CD4-positive, alpha-beta T cell treated with Interleukin-6 for 4 hours (primary cell): ENCODE data around the gene SPTSSA.
"Not testable (repeated sequence)": the region's sequence is repeated elsewhere in the genome, so short reads cannot be mapped to it uniquely, and the experiment has no call there.

Source experiments
- DNase-seq: peaks from one replicate; pipeline ENCODE4 v3.0.0-alpha.2; 2020; ENCODE audit warnings: mixed read lengths

The SPTSSA gene

DNA sequence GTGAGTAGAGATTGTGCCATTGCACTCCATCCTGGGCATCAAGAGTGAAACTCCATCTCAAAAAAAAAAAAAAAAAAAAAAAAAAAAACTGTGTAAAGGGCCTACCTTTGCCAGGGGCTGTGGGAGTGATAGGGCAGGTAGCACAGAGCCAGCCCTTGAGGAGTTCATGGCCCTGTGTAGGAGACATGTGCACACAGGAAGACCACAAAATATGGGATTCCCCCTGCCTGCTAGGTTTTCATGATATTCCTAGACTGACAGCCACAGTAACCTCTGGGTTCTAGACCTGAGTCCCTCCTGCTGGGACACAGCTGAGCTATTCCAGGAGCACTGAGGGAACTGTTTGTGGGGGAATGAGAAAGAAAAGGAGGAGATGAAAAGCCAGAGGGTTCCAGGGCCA lies 8.3 kb upstream of the SPTSSA start:
- DNase-seq = no peak

DNA sequence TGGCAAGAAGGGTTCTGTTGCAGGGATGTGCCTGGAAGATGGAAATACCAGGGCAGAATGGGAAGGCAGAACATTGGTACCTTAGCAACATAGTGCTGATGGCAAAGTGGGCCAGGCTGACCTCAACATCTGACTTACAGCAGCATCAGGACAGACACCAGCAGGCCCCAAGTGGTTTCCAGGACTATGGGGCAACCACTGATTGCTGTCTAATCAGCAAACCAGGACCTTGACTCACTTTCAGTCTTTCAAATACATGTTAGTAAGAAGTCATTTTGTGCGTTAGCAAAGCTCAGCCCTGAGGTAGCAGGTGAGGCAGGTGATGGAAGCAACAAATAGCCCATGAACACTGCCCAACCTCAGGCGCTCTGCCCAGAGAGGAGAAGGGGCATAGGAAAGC lies 4.7 kb upstream of the SPTSSA start:
- DNase-seq = no peak

DNA sequence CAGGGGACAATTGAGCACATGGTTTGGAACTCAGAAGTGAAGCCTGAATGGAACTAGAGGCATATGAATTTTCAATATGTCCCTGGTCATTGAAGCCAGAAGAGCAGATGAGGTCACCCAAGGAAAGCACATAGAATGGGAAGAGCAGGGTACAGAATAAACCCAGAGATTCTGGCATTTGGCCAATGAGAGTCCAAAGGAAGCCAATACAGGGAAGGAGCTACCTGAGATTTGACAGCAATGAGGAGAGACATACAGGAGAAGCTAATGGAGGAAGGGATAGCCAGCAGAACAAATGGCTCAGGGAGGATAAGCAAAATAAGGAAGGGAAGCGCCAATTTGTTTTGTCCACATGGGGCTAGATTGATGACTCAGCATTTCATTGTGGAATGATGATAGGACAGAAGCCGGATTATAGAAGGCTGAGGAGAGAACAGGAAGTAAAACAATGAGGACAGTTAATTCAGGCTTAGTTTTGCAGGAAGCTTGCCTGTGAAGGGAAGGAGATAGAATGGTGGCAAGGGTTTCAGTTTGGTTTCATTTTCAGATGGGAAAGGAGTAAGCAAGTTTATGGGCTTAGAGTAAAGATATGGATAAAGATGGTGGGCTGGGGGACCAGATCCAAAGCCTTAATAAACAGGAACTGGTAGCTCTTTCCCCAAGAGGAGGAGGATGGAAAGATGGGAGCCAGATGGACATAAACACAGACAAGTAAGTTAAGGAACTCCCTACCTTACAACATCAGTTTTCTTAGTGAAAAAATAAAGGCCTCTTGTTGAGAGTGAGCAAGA lies 3.2 kb upstream of the SPTSSA start:
- no peak for DNase-seq

DNA sequence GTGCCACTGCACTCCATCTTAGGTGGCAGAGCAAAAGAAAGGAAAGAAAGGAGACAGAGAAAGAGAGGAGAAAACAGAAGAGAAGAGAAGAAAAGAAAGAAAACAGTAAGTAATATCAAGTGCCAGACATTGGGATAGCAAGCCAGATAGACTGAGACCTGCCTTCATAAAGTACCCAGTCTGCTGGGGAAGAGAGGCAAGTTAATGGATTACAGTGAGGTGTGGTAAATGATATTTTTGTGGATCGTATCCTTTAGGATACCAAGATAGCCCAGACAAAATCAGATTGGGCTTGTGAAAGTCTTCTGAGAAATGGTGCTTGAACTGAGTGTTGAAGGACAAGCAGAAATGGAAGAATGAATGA lies 1.5 kb upstream of the SPTSSA start:
- no peak for DNase-seq

DNA sequence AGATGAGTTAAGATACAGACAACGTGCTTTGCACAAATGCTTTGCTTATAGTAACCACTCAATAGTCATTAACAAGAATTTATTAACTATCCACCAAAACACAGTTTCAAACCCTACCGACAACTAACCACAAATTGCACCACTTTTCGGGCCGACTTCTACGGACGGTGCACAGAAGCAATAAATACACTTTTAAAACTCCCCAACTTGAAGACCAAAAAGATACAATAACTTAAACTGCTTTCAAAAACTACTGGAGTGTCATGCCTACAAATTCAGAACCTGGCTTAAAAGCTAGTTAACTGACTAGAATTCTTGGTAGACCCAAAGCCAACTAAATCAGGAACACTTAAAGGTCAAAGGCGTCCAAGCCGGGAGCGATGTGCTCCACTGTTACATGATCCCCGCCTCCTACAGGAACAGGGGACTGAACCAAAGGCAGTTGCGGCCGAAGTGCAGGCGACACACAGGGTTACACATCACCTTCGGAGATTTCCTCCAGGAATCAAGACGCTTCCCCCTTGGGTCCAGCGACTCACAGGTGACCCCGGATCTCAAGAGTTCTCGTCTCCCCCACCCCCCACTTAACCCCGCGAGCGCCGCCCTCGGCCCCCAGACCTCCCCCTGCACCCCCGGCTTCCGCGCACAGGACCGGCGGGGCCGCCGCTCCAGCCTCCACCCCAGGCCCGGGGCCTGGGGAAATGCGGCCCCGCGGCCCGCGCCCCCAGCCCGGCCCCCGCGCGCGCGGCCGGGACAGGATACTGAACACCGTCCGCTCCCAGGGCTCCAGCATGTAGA lies 507 bp downstream of the SPTSSA start:
- DNase-seq = peak; percentile 26

DNA sequence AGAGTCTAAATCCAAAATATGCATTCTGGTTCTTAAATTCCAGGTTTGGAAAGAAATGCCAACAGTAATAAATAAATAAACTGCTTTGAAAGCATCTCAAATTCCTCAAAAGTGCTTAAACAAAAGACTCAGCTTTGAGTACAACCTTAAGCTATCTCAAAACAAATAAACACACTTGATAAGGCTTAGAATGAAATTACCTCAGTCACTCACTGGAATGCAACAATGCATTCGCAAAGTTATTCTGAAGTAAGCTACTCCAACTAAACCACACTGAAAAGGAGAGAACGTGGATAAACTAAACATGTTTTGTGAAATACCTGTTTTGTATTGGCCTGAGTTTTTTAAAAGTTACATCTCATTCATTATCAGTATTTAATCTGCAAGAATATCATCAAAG lies 1.2 kb downstream of the SPTSSA start:
- no peak for DNase-seq

DNA sequence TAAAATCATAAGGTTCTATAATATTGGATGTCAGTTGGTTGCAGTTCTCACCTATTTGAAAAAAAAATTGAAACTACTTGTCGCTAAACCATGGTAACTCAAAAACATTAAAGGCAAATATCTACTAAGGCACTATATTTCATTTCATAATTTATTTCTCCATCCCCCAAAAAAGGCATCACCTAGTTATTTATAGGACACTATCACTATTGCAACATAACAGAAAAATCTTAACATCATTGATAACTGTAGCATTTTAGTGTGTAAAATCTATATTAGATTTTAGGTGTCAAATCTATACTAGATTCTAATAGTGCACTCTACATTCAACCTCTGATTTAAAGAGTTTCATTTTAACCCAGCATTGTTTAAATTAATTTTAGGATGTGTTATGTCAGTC lies 1.7 kb downstream of the SPTSSA start:
- DNase-seq = no peak

DNA sequence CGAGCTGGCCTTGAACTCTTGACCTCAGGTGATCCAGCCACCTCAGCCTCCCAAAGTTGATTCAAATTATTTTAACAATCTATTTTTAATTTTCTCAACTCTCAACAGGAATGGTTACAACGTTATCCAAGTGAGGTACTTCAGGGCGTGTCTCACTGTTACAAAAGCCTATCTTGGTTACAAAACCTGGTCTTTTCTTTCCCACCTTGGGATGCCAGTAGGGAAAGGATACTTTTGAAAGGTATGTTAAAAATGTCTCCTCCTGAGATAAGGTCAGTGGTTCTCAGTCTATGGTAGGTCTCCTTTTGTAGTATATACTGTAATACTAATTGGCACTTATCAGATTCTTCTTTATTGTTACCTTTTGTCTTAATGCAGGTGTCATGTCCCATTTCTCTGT lies 4.9 kb downstream of the SPTSSA start:
- DNase-seq = no peak

DNA sequence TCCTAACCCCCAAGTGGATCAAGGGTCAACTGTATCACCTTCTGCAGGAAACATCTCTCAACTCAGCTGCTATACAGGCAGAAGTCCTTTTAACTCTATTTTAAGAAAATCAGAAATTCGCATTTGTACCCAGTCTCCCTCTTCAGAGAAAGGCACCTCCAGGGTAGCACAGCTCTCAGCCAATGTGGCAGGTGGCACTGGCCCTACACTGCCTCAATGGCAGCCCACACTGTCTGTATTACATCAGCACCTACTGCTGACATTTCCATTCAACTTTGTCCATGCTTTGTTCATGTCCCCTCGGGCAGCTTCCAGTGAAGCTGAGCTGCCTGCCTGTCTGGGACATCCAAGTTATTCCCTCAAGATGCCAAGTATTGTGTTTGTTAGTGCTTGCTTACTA lies 8.8 kb downstream of the SPTSSA start:
- no peak for DNase-seq

DNA sequence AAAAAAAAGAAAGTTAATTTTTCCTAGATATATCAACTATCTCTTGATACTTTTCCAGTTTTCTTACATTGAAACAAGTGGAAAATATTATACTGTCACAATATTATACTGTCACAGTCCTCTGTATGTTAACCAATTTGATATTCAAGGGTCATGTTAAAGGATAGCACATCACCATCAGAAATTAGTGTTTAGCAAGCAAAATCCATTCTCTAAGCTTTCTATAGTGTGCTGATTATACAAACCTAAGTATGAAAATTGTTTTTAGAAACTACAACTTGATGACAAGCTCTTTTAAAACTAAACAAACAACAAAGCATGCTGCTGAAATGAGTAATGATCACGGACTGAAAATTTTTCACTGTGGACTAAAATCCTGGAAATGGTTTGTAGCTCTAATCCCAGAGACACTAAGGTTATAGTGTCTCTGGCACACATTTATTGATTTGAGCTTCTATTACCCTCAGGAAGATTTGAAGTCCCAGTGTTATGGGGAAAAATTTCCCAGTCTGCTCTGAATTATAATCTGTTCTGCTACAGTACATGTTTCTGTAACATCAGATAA lies 9.7 kb downstream of the SPTSSA start:
- DNase-seq = no peak

DNA sequence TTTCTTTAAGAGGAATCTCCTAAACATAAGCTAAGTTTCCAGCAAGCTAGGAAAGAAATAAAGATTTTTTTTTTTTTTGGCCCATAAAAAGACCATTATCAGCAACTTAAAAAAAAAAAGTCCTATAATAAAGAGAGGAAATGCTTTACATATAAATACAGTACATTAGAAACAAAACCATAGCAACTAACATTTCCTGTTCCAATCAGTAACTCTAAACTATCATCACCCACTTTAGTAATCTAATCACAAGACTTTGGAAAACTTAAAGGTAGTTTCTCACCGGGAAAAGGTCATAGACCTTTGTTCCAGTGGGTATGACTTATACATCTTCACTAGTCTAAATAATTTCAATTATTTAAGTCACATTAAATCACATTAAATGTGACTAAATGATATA lies 11.1 kb downstream of the SPTSSA start:
- no peak for DNase-seq

DNA sequence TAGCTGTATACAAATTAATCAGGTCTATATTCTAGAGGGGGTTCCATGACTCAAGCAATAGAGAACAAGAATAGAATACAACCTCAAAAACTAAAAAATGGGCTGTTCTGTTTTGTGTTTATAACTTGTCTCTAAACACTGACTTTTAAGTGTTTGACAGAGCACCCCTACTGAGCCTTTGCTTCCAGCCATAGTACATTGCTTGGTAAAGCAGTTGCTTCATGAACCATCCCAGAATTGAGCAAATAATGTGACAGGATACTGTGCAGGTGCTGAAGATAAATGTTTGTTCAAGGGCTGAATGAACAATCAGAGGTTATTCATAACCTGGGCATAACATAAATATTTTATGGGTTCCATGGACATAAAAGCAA lies 11.5 kb downstream of the SPTSSA start:
- no peak for DNase-seq

DNA sequence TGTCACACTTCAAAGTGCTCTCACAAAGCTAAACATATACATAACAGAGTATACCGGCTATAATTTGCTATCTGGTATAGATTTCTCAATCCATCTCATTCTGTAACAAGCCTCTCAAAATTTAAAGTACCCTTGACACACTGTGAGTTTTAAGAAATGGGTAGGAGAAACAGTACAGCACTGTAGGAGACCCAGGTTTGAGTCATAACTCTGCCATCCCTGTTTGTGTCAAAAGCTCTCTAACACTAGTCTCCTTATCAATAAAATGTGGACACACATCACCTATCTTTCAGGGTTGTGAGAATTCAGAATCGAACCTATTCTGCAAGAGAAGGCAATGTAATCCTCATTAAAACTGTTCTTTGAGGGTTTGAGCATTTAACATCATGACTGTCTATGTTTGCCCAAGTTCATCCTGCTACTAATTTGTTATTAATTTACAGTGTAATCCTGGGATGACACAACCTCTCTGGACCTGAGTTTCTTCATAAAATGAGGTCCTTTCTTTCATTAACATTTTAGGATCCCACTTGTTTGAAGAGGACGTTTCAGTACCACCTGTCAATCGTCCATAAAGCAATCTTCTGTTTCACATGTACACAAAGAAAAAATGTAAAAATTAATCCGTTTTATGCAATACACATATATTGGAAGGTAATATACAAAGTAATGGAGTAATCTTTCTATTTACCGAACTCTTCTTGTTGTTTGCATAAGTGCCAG lies 12.1 kb downstream of the SPTSSA start:
- DNase-seq = no peak

DNA sequence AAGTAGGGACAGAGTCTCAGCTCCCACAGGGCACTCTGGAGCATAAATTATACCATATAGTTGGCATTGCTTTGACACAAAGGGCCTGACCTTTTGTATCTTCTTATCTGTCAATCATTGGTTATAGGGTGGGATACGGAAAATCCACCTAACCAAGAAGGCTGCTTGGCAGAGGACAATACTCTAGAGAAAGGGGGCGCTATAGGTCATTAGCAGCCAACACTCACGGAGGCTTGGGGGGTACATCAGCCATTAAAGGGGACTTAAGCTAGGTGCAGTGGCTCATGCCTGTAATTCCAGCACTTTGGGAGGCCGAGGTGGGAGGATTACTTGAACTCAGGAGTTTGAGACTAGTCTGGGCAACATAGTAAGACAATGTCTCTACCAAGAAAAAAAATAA lies 22.9 kb downstream of the SPTSSA start:
- DNase-seq = no peak

DNA sequence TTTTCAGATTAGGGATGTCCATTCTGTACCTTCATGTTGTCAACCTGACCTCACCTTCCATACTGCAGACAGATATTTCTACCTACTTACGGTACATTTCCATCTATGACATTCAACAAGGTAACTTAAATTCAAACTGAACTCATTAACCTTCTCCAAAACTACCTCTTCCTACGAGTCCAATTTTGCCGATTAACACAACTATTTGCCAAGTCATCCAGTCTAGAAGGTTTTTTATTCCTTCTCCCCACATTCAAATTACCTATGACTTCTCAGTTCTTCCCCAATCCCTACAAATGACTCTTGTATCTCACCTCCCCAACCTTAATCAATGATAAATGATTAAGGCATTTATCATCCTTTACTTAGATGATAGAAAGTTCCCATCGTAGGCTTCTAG lies 23.6 kb downstream of the SPTSSA start:
- no peak for DNase-seq

DNA sequence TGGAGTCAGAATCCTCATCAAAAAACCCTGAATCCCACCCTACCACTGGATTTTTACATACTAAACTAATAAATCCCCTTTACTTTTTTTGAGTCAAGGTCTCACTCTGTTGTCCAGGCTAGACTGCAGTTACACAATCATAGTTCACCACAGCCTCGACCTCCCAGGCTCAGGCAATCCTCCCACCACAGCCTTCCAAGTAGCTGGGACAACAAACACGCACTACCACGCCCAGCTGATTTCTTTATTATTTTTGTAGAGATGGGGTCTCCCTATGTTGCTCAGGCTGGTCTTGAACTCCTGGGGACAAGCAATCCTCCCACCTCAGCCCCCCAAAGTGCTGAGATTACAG lies 24.3 kb downstream of the SPTSSA start:
- no peak for DNase-seq

DNA sequence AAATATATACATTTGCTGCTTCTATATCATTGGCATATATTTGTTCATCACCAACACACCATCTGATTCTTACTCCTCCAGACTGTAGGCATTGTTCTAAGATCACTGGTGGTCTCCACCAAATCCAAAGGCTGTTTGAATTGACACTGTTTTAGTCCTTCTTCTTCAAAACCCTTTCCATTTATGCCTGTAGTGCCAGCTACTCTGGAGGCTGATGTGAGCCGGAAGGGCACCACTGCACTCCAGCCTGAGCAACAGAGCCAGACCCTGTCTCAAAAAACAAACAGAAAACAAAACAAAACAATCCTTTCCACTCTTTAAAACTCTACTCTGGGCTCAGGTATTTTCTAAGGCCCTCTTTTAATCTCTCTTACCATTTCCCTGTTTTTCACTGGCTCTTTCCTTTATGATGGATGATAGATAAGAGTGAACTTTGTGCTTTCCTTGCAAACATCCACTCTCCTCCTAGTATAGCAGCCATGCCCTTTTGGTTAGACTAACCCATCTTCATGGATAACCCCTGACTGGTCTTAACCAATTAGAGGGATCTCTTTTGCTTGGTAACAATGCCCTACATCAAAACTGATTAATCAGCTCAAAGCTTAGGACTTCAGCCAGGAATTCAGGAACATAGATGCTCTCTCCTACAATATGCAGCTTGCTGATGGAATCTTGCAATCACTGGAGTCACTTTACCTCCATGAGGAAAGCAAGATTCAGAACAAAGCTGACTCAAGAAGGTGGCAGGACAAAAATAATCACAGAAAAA lies 24.9 kb downstream of the SPTSSA start:
- DNase-seq = no peak

DNA sequence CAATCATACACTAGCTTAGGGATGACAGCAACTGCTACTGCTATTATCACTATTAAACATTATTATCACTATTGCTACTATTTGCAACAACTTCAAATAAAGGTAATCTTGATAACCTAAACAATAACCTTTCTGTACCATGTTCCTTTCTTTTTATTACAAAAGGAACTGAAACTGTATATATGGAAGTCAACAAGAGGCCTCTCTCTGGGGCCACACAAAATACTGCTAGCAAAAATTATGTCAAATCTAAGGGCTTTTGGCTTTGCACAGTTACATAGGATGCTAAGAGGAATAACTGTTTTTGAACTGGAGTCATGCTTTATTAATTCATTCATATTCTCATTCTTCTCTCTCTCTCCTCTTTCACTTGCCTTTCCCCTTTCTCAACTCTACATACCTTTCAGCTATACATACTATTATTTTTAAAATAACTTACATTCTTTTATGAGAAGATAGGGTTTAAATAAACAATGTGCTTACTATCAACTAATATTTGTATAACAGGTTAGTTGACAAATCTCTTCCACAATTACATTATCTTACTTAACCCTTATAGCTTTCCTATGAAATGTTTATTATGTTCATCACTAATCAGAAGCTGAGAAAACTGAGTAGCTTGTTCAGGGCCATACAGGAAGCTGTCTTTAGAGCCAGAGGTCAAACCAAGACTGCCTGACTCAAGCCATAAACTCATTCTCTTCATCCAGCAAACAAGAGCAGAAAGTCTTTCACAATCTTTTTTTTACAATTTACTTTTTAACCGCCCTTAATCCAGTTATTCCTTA lies 25.7 kb downstream of the SPTSSA start:
- DNase-seq = no peak

DNA sequence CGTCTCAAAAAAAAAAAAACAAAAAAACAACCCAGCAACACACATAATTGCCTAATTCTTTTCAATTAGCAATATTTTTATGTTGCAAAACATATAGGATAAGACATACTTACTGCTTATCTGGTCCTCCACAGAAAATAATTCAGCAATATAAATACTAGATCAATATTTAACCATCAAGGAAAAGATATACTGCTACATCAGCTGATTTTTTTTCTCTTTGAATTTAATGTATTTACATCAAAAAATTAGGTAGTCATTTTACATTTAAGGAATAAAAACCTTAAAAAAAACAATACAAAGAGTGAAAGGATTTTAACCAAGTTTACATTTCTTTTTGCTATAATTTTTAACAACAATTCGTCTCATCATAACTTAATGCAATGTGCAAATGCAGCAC lies 28.1 kb downstream of the SPTSSA start:
- no peak for DNase-seq

DNA sequence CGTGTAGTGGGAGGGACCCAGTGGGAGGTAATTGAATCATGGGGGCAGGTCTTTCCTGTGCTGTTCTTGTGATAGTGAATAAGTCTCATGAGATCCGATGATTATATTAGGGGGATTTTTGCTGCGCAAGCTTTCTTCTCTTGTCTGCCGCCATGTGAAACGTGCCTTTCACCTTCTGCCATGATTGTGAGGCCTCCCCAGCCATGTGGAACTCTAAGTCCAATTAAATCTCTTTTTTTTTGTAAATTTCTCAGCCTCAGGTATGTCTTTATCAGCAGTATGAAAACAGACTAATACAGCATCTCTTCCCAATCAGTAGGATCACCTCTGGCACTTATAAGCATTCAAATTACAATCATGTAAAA lies 34.0 kb downstream of the SPTSSA start:
- DNase-seq = not testable (repeated sequence)

DNA sequence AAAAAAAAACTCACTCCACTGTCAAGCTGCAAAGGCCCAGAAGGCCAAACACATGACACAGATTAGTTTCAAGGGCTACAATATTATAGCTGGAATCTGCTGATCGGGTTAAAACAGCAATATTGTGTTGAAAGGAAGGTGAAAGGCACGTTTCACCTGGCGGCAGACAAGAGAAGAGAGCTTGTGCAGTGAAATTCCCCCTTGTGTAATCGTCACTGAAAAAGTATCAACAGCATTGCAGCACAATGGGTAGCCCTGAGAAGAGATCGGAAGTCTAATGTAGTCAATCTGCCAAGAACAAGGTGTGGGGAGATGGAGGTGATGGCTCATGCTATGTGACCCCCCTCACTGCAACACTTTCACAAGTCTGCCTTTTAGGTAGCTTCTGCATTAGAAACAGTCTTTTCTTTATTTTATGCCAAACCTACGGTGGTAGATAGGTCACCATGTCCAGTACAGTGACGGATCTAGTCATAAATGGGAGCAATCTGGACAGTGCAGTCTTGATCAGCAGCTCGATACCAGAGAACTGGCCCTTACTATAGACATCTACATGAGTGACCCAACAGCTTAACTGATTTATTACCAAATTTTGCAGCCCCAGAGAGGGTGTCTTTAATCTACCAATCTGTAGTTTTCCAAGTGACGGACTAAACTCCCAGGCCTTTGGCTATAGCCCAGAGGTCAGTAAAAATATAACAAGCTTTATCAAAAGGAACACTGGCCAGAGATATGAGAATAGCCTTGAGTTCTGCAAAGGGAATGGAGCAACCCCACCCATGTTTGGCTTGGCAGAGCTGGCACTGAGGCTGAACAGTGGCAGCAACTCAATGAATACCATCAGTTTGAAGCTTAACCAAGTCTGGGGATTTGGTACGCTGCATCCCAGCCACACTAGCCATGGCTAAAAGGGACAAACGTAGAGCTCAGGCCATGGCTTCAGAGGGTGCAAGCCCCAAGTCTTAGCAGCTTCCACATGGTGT lies 35.4 kb downstream of the SPTSSA start:
- DNase-seq = no peak
